Measurements from ENCODE around the gene BCAS3.

GRCh38 chr17:61164517-61164916, 486.9 kb downstream of the BCAS3 start:
- TF ChIP-seq CTCF (IDR thresholded peaks at IDR 0.05; ENCODE audit: low read depth, low read length, poor library complexity, severe bottlenecking) (no peak), EZH2phosphoT487 (IDR thresholded peaks at IDR 0.05; ENCODE audit: borderline replicate concordance, low read length) (no peak)

Data from DOHH2 (cell line).